H1 (cell line): ENCODE data around the gene PLEKHH2. TPM values are rescaled to one million over a fixed set of nuclear protein-coding genes. Genes with fewer than 3 reads are reported as not detected.

Source experiments
- EZH2 ChIP-seq: fragments of 200-600 bp; sonication (generic); IDR thresholded peaks from 2 replicates; pipeline ENCODE4 v1.7.1; 2012; ENCODE audit warnings: low read depth, mild to moderate bottlenecking, moderate library complexity, low read length, inconsistent platforms; ENCODE audit not compliant: severe bottlenecking
- FOSL1 ChIP-seq: IDR thresholded peaks from 2 replicates; pipeline ENCODE4 v1.6.1; 2011; ENCODE audit warnings: mild to moderate bottlenecking, low read depth, low read length, moderate library complexity; ENCODE audit not compliant: insufficient read depth
- TCF12 ChIP-seq: IDR thresholded peaks from 2 replicates; pipeline ENCODE4 v1.6.1; 2011; ENCODE audit warnings: low read depth, mild to moderate bottlenecking, low read length
- USF2 ChIP-seq: IDR thresholded peaks from 2 replicates; pipeline ENCODE4 v1.6.1; 2011; ENCODE audit warnings: low read length, improper control_type of control experiment
- polyA plus RNA-seq, 7 experiments: library from polyadenylated mRNA; depleted of rRNA in 3 of 7; stranded (reverse) in 5 of 7; unstranded in 2 of 7; fragments of >200 nt in 5 of 7; fragments of 200-250 nt in 2 of 7; gene quantifications; 1 replicate in 5 of 7; 2 replicates in 1 of 7; 4 replicates in 1 of 7; pipeline versions ENCODE4 v1.2.1 to v1.2.3, GENCODE V29; 2011 to 2013; ENCODE audit warnings: missing spikeins in 2 of 7, mixed read lengths in 2 of 7
- total RNA-seq: library from RNA; stranded (reverse); fragmentation: NEBNext Ultra II Directional; extraction: Animal tissue kit (Norgen Biotek cat#: 25700); gene quantifications from 2 replicates; pipeline ENCODE4 v1.2.1, GENCODE V29; 2021

The PLEKHH2 gene
- total and polyA plus RNA-seq, 2 of the 8 experiments (the other 6 are each of a cell fraction or from before 2014, with no cell fraction given) = 2.2 to 5.0 TPM

- no peak for TF ChIP-seq EZH2
- TF ChIP-seq USF2 = no peak
- no peak for TF ChIP-seq TCF12
- no peak for TF ChIP-seq FOSL1
These were observed 153.1 kb downstream of the PLEKHH2 start (continued) for GRCh38 chr2:43790147-43790546.
